LNCaP clone FGC (cell line): Measurements from ENCODE around the gene TRIAP1.
"Not testable (repeated sequence)": the region's sequence is repeated elsewhere in the genome, so short reads cannot be mapped to it uniquely, and the experiment has no call there.

Source experiments
- DNase-seq: peaks from one replicate; pipeline ENCODE4 v3.0.0-alpha.2; 2011; ENCODE audit warnings: low read depth
- H3K4me3 ChIP-seq: 2 replicates; pipeline ENCODE4 v1.5.1; 2011; ENCODE audit warnings: mild to moderate bottlenecking, low read depth, low read length, control low read depth
- TF ChIP-seq, protein P1 (sequence below): IDR thresholded peaks from 2 replicates; pipeline ENCODE4 v1.5.1; 2012; ENCODE audit warnings: mild to moderate bottlenecking; ENCODE audit not compliant: control insufficient read depth, insufficient read depth; ENCODE audit errors: extremely low read depth

The TRIAP1 gene

DNA sequence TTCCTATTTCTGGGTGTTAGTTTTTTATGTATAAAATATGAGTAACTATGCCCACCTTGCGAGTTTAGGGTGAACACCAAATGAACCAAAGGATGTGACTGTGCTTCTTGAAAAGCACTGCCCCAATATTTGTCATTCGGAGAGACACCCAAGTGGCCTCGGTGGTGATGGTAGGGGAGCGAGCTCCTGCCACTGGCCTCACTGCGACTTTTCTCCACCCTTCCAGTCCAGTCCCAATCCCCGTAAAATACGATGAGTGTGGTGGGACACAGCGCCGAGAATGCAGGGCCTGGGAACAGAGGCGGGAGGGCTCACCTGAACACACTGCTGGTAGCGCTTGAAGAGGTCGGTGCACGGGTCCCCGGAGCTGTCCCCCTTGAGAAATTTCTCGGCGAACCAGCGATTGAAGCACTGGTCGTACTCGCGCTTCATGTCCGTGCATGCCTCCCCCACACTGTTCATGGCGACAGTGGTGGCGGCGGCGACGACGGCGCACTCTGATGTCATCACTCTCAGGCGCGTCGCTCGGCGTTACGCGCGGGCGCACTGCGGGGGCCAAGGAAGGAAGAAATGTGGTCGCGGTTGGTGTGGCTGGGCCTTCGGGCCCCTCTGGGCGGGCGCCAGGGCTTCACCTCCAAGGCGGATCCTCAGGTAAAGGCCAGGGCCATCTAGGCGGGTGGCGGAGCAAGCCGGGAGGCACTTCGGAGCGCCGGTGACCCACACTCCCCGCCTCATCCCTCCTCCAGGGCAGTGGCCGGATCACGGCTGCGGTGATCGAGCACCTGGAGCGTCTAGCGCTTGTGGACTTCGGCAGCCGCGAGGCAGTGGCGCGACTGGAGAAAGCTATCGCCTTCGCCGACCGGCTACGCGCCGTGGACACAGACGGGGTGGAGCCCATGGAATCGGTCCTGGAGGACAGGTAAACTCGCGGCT, at the start of gene TRIAP1, which contains the start of gene GATC:
TSS of gene TRIAP1 (minus strand) at position 474 of the 933 bp plus-strand sequence. CDS start at position 462, 12 bp downstream.
TSS of gene GATC (plus strand) at position 534 of the 933 bp plus-strand sequence. CDS start at position 571, 37 bp downstream.
- DNase-seq = peak; percentile 39
- TF ChIP-seq, protein P1, sequence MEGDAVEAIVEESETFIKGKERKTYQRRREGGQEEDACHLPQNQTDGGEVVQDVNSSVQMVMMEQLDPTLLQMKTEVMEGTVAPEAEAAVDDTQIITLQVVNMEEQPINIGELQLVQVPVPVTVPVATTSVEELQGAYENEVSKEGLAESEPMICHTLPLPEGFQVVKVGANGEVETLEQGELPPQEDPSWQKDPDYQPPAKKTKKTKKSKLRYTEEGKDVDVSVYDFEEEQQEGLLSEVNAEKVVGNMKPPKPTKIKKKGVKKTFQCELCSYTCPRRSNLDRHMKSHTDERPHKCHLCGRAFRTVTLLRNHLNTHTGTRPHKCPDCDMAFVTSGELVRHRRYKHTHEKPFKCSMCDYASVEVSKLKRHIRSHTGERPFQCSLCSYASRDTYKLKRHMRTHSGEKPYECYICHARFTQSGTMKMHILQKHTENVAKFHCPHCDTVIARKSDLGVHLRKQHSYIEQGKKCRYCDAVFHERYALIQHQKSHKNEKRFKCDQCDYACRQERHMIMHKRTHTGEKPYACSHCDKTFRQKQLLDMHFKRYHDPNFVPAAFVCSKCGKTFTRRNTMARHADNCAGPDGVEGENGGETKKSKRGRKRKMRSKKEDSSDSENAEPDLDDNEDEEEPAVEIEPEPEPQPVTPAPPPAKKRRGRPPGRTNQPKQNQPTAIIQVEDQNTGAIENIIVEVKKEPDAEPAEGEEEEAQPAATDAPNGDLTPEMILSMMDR = no peak
- peak within 1 kb of the TSS; percentile 99 for H3K4me3 ChIP-seq

DNA sequence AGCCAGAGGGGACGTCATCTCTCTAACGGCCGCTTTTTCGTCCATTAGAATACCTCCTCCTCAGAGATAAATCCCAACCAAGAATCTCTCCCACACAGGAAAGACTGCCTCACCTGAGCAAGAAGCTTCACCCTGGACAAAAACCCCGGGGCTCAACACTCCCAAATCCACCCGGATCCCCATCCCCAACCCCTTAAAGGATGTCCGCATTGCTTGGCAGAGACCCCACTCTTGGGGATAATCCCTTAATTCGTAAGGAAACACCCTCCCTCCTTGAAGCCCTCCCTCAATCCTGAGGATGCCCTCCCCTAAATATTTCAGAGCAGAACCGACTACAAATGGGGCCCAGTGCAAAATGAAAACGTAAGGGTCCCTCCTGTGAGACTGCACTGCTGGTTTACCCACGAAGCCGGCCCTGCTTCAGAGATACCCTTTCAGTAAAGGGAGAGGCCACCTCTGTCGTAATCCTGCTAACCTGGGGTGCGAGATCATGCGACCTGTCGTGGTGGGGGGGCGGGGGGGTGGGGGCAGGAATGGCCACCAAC, 49.1 kb upstream of the TRIAP1 start:
- peak overlapping the region; percentile 86 for H3K4me3 ChIP-seq
- TF ChIP-seq, protein P1 = no peak
- DNase-seq = no peak

DNA sequence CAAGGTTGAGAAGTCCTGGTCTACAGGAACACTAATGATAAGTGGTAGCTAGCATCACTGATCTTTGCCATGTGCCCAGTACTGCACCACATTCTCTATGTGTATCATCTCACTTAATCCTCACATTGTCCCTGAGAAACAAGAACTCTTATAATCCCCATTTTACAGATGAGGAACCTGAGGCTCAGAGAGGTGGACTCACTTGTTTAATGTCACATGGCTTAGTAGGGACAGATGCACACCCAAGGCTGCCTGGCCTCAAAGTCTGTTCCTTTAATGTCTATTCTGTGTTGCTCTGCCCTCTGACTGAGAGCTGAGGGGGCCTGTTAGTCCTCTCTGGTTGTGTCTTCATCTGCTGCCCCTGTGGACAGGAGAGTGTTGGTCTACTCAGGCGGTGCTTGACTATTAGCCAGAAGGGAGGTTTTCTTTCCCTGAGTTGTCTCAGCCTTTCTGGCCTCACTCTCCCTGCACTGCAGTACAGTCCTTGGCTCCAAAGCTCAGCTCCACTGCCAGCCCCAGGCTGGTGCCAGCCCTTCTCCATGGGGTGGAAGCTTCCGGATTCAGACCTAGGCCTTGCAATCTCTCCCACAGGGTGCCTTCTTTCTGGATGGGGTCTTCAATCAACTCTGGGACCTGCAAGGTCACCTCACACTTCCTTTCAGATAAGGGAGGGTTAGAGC, 44.8 kb upstream of the TRIAP1 start:
- DNase-seq = no peak
- H3K4me3 ChIP-seq = no peak overlapping the region
- TF ChIP-seq, protein P1 = no peak

DNA sequence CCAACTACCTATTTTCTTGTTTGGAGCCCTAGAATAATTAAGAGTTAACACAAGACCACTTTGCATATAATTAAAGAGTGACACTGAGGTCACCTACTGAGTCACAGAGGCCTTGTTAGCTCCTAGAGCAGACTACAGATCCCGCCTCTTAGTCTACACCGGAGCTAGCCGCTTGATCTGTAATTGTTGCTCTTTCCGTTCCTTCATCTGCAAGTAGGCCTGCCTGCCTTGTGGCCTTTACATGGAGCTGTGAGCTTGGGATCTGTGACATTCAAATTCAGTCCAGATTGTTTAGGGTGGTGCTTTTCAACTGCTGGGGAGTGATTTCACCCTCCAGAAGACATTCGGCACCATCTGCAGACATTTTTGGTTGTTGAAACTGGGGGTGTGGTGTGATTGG, 44.1 kb upstream of the TRIAP1 start:
- no peak overlapping the region for H3K4me3 ChIP-seq
- TF ChIP-seq, protein P1 = no peak
- no peak for DNase-seq

DNA sequence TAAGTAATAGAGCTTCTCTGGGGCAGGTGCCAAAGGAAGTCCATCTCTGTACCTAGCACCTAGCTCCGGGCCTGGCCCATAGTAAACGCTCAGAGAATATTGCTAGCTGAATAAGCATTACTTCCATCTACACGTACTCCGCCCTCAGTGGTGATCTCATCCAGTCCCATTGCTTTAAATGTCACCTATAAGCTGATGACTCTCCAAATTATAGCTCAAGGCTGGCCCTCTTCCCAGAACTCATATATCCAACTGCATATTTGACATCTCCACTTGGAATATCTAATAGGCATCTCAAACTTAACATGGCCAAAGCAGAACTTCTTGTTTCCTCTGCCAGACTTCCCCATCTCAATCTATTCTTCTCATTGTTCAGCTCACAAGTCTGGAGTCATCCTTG, 42.8 kb upstream of the TRIAP1 start:
- peak; percentile 92 for DNase-seq
- H3K4me3 ChIP-seq = no peak overlapping the region
- TF ChIP-seq, protein P1 = no peak

DNA sequence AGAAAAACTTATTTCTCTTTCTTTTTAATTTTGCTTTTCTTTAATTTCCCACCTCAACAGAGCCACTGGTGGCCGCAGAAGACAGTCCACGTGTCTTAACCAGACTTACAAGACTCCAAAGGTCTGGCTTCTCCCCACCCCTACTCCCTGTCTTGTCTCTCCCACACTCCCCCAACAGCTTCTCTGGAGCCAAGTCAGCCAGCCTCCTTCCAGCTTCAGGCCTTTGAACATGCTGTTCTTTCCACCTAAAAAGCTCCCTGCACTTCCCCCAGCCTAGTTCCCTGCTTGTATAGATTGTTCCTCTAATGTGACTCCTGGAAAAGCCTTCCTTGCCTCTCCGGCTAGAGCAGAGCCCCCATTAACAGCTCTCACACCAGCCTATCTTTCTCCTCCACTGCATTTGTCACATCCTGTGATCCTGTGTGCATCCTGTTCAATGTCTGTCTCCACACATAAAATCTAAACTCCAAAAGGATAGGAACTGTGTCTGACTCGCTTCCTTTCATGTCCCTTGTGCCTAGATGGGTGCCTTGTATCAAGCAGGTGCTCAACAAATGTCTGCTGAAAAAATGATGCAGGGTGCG, 42.0 kb upstream of the TRIAP1 start:
- H3K4me3 ChIP-seq = no peak overlapping the region
- no peak for DNase-seq
- TF ChIP-seq, protein P1 = no peak

DNA sequence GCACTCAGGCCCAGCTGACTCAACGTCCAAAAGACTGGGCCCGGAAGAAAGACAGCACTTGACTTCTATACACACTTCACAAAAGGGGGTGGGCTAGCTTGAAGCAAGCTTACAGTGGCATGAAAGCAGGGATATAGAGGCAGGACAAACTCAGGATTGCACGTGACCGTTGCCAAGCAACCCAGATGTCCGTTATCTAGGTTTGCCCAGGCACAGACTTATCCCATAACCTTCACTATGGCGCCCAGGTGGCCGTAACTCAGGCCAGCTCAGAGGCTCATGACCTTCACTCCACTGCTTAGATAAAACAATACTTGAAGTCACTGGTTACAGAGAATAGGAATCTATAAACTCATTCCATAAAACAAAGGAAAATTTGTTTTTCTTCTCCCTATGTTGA, 41.4 kb upstream of the TRIAP1 start:
- not testable (repeated sequence) for DNase-seq, H3K4me3 ChIP-seq
